GM19328 (cell line): ENCODE results near the gene FBXO34.
A peak's percentile ranks its signal among the peaks of the same experiment; 100 is the strongest.
"Not testable (repeated sequence)": the region's sequence is repeated elsewhere in the genome, so short reads cannot be mapped to it uniquely, and the experiment has no call there.

Experiments used
- ATAC-seq: cut with Tn5 transposase; IDR thresholded peaks from one replicate; pipeline ENCODE4 v1.9.1; 2021; ENCODE audit warnings: mild to moderate bottlenecking, moderate library complexity; ENCODE audit not compliant: unreplicated experiment

The FBXO34 gene

DNA sequence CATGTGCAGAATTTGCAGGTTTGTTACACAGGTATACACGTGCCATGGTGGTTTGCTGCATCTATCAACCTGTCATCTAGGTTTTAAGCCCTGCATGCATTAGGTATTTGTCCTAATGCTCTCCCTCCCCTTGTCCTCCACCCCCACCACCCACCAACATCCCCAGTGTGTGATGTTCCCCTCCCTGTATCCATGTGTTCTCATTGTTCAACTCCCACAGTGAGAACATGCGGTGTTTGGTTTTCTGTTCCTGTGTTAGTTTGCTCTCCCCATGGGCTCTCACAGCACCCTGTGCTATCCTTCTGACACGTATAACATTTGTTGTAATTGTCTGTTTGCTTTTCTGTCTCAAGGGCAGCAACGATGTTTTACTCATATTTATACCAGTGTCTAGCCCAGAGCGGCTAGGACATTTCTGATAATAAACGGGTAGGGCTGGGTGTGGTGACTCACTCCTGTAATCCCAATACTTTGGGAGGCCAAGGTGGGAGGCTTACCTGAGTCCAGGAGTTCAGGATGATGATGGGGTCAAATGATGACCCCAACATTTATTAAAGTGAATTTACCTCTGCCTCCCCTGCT lies 73.5 kb downstream of the FBXO34 start:
- not testable (repeated sequence) for ATAC-seq

DNA sequence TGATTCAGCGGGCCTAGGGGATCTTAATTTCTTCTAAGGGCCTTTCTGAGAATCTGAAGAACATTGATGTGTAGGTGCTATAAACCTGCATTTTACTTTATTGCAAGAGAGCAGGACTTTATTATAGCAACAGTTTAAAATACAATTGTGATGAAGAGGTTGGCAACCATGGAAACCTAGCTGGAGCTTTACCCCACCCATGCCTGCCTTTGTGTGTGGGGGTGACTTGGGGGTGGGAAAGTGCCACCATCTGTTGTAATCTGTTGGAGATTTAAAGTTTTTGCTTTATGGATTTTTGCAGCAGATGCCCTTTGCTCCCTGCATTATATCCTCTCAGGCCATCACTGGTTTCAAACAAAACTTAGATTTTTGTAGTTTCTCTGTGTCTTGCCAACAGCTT lies 75.8 kb downstream of the FBXO34 start:
- no peak for ATAC-seq

DNA sequence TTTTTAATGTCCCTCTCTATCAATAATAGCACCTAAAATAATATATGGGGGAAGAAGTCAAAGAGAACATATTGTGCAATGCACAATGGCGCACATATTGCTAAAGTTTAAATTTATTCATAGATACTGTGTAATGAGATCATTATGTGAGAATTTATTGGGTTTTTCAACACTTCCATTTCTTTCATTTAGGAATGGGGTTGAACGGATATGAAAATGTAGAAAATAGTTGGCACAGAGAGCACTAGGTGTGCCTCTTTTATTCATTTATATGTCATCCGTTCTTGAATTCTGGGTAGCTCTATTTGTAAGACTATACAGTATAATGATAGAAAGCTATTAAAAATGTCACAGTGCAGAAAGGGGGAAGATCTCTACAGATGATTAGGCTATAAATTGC lies 76.5 kb downstream of the FBXO34 start:
- no peak for ATAC-seq

DNA sequence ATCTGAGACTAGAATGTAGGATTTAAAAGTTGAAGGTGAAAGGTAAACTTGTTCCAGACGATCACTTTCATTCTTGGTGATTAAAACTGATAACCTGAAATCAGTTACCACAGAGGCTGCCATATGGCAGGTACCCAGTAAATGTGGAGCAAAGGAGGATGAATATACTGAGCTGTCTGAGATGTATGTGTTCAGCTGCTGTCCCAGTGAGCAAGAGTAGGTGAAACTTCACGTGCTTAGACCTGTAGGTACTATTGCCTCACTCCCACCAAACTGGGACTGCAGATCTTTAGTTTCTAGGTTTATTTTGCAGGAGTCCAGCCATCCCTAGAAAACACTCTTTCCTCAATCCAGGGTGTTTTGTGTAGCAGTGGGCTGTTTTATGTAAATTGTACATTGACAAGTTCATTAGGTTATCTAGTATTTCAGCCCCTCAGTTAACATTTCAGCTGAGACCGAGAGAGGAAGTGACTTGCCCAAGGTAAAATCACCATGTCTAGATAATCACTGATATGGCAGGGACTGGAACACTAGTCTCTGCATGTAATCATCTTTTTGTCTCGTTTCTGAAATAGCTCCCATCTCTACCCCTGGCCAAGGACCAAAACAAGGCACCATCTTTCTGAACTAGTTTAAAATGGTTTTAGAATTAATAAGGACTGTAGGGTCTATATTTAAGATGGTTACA lies 77.7 kb downstream of the FBXO34 start:
- no peak for ATAC-seq

DNA sequence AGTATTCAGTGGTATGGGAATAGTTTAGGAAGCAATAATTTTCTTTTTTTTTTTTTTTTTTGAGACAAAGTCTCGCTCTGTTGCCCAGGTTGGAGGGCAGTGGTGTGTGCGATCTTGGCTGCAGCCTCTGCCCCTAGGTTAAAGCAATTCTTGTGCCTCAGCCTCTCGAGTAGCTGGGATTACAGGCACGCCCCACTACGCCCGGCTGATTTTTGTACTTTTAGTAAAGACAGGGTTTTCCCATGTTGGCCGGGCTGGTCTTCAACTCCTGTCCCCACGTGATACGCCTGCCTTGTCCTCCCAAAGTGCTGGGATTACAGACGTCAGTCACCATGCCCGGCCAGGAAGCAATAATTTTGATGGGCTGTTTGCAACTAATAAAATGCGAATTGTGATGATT lies 78.3 kb downstream of the FBXO34 start:
- no peak for ATAC-seq

DNA sequence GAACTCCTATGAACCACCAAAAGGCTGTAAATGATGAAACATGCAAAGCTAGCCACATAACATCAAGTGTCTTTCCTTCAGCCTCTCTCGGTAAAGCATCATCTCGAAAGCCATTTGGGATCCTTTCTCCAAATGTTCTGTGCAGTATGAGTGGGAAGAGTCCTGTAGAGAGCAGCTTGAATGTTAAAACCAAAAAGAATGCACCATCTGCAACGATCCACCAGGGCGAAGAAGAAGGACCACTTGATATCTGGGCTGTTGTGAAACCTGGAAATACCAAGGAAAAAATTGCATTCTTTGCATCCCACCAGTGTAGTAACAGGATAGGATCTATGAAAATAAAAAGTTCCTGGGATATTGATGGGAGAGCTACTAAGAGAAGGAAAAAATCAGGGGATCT lies 79.2 kb downstream of the FBXO34 start:
- no peak for ATAC-seq

DNA sequence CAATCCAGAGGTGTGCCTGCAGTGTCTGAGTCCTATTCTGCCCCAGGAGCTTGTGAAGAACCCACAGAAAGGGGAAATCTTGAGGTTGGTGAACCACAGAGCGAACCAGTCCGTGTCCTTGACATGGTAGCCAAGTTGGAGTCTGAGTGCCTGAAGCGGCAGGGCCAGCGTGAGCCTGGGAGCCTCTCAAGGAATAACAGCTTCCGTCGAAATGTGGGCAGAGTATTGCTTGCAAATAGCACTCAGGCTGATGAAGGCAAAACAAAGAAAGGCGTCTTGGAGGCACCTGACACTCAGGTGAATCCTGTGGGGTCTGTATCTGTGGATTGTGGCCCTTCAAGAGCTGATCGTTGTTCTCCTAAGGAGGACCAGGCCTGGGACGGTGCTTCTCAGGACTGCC lies 79.9 kb downstream of the FBXO34 start:
- ATAC-seq: no peak

DNA sequence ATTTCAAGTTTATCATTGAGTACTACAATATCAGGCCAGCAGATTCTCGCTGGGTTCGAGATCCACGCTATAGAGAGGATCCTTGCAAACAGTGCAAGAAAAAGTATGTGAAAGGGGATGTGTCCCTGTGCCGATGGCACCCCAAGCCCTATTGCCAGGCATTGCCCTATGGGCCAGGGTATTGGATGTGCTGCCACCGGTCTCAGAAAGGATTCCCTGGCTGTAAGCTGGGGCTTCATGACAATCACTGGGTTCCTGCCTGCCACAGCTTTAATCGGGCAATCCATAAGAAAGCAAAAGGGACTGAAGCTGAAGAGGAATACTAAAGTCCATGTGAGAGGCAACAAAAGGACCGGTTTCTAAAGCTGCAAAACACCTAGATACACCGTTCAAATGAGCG lies 81.0 kb downstream of the FBXO34 start:
- no peak for ATAC-seq

DNA sequence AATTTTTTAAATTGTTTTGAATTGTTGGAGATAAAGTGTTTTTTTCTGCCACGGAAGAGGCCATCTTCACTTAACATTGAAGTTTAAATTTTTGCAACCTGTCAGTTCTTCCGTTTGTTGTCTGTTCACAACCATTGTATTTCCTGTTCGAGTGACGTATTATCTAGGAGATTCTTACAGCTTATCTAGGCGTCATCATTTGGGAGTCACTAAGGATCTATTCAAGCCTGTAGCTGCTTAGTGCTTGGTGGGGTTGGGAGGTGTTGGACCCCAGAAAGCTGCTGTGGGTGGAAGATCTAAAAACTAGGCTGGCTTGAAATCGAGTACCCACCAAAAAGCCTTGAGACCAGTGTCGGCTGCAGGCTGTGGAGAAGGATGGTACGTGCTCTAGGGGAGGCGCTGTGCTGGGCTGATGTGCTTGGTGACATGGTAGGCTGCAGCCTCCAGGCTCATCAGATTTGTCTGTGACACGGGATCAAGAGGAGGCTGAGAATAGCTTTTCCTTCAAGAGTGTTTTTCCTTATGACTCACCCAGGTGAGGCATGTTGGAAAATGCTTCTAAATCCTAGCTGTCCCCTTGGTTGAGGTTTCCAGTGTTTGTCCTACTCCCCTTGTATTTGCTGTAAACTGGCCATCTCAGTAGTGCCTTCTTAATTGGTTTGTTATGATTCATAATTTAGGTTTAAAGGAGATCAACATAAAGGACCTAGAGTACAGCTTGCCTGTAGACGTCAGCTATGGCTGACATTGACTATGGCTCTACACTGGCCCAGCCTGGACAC lies 82.7 kb downstream of the FBXO34 start:
- ATAC-seq: no peak

DNA sequence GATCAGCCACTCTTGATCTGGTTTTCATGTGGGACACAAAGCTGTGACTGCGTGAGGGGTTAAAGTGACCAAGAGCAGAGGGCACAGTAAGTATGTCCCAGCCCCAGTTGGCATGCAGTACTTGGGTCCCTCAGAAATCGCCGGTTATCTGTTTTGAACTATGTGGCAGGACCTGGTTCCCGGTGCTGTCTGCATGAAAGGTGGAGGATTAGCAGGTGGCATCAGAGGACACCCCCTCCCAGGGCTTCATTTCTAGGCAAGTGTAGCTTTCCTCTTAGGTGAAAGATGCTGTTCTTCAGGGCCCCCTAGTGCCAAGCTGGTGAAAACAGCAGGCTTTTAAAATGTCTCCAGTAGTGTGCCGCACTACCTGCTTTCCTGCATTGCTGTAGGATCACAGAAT lies 83.3 kb downstream of the FBXO34 start:
- peak; percentile 85 for ATAC-seq

DNA sequence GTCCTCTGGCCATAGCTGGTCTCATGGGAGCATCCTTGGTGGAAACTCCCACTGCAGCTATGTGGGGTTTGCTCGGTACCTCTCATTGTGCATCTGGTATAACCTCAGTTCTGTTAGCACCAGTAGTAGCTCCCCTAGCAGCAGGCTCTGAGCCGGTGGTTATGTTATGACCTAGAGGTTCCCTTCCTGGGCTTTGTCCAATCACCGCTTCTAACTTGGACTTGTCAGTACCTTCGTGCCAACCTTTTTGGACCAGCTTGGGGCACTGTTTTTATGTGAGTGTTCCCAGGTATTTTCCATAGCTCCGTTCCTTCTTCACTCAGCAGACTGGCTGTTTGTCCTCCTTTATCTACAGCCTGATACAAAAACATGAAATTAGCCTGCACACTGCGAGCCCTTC lies 84.7 kb downstream of the FBXO34 start:
- no peak for ATAC-seq

DNA sequence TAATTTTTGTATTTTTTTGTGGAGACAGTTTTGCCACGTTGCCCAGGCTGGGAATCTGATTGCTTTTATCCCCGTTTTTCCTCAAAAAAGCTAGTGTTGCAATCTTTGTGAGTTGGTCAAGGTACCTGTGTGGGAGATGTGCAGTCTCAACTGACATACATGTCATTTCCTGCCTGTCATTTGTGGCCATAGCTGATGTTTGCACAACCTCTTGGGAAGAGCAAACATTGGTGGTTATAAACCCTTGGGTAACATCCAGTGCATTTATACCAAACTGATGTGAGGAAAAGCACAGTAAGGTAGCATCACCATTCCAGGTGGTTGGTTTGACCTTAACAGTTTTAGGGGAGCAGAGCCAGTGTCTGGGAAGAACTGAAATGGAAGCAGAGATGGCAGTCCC lies 85.7 kb downstream of the FBXO34 start:
- ATAC-seq: no peak

DNA sequence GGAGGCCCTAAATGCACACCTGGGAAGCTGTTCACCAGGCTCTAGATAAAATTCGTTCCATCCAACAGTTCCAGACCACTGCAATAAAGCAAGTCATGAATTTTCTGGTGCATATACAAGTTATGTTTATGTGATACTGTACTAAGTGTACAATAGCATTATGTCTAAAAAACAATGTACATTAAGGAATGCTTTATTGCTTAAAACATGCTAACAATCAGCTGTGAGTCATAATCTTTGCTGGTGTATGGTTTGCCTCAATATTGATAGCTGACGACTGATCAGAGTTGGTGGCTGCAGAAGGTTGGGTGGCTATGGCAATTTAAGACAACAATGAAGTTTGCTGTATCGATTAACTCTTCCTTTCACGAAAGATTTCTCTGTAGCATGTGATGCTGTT lies 88.1 kb downstream of the FBXO34 start:
- ATAC-seq: no peak

DNA sequence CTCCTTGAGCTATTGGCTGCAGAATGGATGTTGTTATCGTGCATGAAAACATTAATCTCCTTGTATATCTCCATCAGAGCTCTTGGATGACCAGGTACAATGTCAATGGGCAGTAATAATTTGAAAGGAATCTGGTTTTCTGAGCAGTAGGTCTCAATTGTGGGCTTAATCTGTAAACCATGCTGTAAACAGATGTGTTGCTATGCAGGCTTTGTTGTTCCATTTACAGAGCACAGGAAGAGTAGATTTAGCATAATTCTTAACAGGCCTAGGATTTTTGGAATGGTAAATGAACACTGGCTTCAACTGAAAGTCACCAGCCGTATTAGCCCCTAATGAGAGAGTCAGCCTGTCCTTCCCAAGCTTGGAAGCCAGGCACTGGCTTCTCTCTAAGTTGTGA lies 90.0 kb downstream of the FBXO34 start:
- no peak for ATAC-seq

DNA sequence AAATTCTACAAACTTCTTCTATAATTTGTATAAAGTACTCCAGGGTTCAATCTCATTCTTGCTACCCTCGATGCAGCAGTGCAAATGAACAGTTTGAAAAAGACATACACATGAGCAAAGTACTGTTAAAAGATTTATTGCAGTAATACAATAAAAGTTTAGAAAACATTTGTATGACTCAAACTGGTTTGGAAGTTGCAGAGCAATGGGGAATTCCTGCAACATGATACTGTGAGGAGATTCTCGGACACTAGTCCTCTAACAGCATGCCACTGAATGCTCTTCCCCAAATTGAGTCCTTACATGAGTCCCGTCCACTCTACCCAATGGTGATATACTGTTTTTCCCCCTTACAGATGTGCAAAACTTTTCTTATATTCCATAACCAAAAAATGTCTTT lies 95.0 kb downstream of the FBXO34 start:
- no peak for ATAC-seq

DNA sequence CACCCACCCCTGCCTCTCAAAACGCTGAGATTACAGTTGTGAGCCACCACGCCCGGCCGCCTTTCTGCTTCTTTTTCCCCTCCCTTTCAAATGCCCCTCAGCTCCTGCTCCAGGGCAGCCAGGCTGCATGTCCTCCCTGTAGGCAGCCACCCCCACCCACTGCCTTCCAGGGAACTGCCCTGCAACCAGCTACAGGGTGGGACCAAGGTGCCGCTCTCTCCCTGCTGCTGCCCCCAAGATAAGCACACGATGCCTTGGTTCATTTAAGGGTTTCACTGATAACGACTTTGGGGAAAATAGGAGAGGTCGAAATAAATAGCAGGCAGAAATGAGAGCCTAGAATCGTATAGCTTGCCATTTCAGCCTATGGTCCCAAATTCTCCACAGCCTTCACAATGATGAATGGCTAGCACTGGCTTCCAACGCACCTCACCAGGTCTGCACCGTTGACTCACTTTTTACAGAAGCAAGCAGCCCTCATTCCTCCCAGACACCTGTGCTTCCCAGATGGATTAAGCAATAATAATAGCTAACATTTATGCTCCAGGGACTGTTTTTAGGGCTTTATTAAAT lies 99.7 kb downstream of the FBXO34 start:
- no peak for ATAC-seq

DNA sequence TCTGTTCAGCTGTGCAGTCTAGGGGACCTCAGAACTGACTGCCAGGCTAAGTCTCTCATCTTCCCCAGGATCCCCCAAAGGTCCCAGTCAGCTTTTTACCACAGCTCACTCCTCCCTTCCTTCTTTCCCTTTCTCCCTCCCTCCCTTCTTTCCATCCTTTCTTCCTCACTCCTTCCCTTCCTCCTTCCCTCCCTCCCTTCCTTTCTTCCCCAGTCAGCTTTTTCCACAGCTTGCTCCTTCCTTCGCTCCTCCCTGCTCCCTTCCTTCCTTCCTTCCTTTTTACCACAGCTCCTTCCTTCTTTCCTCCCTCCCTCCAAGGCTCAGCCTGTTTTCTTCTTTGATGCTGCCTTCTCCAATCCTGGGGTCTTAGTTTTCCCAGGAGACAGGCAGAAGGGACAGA lies 101.2 kb downstream of the FBXO34 start:
- no peak for ATAC-seq

DNA sequence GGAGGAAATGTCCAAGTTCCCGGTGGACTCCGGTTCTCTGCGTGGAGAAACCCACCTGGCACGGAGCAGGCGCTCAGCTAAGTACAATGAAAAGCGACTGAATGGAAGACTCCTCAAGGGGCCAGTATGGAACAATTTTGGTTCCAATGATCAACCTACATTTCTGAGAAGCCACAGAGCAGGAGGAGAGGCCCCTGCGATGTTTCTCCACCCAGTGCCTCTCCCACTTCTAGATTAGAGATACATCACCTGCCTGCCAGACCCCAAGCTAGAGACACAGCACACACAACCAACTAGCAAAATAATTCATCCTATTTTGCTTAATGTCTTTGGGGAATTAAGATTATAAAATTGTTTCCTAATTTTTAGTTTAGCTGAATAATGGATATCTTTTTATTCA lies 101.6 kb downstream of the FBXO34 start:
- ATAC-seq: no peak

DNA sequence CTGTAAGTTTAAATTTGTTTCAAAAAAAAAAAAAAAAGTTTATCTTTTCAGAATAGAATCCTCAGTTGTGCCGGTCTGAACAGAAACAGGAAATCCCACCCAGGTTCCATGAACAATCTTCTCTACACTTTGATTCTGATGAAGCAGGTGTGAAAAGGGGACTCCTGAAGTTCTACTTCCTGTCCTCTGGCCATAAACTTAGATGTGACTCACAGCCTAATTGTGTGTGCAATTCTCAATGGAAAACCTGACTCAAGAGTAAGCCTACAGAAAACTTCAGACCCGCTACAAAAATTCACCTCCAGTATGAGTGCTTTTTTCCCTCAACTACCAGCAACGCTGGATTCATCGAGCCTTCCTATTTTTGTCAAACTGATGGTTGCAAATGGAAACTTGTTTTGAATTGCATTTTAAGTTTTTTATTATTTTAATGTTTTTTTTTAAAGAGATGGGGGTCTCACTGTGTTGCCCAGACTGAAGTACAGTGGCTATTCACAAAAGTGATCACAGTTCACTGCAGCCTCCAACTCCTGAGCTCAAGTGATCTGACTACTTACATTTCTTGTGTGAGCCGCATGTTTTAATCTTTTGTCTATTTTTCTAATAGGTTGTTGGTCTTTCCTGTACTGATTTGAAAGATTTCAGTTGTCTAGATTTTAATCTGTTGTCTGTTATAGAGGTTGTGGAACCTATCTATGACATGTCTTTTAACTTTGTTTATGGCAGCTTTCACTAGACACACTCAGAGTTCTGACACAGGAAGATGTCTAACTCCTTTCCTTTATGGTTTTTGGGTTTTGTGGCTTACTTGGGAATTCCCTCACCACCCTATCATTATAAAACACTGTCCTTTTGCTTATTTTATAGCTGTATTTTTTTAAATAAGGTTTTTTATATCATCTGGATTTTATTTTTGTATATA lies 102.8 kb downstream of the FBXO34 start:
- ATAC-seq: no peak

DNA sequence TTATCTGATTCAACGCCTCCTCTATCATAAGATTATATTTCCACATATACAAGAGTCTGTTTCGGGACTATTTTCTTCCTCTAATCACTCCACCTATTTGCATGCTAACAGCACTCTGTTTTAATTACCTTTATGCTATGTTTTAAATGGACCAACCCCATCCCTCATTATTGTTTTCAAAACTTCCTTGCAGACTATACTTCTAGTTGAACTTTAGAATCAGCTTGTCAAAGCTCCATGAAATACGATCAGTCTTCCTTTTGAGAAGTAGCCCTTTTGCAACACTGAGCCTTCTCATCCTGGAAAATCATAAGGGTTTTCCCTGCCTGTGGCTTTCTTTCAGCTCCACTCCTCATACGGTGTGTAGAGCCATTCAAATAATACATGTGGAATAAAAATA lies 103.5 kb downstream of the FBXO34 start:
- no peak for ATAC-seq

DNA sequence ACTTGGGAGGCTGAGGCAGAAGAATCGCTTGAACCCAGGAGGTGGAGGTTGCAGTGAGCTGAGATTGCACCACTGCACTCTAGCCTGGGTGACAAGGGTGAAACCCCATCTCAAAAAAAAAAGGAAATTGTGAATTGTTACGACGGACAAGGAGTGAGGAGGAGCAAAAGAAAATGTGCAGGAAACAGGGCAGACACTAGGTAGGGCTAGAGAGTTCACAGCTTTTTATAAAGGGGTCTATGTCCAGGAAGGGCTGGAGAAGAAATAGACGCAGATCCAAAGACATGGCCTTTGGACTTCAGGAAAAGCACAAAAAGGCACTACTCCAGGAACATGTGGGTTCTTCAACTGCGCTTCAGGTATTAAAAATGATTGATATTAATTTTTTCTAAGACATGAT lies 106.0 kb downstream of the FBXO34 start:
- no peak for ATAC-seq
